Measurements from ENCODE around the gene HDAC4. TPM values are rescaled to one million over a fixed set of nuclear protein-coding genes. Genes with fewer than 3 reads are reported as not detected.

HDAC4 gene
- total and polyA plus RNA-seq, 2 experiments from 2014 or later: 8.1 to 41.8 TPM

DNA sequence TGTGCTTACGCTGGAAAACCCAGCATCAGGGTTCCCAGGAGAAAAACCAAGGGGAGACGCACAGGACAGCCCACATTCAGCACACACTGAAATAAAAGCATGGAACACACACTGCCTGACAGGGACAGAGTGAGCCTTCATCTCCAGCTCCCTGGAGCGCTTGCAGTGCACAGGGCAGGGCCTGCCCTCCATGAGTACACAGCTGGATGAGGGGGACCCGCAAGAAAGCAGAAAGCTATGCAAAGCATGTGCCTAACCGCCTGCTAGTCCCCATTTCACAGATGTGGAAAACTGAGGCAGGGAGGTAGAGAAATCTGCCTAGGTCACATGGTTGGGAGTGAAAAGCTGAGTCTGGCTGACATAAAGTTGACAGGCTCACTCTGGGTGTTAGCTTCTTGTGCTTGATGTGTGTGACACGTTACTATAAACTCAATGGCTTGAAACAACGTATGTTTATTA lies 187.1 kb downstream of the HDAC4 start (continued):
- TF ChIP-seq, protein P1, sequence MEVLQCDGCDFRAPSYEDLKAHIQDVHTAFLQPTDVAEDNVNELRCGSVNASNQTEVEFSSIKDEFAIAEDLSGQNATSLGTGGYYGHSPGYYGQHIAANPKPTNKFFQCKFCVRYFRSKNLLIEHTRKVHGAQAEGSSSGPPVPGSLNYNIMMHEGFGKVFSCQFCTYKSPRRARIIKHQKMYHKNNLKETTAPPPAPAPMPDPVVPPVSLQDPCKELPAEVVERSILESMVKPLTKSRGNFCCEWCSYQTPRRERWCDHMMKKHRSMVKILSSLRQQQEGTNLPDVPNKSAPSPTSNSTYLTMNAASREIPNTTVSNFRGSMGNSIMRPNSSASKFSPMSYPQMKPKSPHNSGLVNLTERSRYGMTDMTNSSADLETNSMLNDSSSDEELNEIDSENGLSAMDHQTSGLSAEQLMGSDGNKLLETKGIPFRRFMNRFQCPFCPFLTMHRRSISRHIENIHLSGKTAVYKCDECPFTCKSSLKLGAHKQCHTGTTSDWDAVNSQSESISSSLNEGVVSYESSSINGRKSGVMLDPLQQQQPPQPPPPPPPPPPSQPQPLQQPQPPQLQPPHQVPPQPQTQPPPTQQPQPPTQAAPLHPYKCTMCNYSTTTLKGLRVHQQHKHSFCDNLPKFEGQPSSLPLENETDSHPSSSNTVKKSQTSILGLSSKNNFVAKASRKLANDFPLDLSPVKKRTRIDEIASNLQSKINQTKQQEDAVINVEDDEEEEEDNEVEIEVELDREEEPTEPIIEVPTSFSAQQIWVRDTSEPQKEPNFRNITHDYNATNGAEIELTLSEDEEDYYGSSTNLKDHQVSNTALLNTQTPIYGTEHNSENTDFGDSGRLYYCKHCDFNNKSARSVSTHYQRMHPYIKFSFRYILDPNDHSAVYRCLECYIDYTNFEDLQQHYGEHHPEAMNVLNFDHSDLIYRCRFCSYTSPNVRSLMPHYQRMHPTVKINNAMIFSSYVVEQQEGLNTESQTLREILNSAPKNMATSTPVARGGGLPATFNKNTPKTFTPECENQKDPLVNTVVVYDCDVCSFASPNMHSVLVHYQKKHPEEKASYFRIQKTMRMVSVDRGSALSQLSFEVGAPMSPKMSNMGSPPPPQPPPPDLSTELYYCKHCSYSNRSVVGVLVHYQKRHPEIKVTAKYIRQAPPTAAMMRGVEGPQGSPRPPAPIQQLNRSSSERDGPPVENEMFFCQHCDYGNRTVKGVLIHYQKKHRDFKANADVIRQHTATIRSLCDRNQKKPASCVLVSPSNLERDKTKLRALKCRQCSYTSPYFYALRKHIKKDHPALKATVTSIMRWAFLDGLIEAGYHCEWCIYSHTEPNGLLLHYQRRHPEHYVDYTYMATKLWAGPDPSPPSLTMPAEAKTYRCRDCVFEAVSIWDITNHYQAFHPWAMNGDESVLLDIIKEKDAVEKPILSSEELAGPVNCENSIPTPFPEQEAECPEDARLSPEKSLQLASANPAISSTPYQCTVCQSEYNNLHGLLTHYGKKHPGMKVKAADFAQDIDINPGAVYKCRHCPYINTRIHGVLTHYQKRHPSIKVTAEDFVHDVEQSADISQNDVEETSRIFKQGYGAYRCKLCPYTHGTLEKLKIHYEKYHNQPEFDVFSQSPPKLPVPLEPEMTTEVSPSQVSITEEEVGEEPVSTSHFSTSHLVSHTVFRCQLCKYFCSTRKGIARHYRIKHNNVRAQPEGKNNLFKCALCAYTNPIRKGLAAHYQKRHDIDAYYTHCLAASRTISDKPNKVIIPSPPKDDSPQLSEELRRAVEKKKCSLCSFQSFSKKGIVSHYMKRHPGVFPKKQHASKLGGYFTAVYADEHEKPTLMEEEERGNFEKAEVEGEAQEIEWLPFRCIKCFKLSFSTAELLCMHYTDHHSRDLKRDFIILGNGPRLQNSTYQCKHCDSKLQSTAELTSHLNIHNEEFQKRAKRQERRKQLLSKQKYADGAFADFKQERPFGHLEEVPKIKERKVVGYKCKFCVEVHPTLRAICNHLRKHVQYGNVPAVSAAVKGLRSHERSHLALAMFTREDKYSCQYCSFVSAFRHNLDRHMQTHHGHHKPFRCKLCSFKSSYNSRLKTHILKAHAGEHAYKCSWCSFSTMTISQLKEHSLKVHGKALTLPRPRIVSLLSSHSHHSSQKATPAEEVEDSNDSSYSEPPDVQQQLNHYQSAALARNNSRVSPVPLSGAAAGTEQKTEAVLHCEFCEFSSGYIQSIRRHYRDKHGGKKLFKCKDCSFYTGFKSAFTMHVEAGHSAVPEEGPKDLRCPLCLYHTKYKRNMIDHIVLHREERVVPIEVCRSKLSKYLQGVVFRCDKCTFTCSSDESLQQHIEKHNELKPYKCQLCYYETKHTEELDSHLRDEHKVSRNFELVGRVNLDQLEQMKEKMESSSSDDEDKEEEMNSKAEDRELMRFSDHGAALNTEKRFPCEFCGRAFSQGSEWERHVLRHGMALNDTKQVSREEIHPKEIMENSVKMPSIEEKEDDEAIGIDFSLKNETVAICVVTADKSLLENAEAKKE (CRISPR knock-in tag; IDR thresholded peaks at IDR 0.05): no peak

DNA sequence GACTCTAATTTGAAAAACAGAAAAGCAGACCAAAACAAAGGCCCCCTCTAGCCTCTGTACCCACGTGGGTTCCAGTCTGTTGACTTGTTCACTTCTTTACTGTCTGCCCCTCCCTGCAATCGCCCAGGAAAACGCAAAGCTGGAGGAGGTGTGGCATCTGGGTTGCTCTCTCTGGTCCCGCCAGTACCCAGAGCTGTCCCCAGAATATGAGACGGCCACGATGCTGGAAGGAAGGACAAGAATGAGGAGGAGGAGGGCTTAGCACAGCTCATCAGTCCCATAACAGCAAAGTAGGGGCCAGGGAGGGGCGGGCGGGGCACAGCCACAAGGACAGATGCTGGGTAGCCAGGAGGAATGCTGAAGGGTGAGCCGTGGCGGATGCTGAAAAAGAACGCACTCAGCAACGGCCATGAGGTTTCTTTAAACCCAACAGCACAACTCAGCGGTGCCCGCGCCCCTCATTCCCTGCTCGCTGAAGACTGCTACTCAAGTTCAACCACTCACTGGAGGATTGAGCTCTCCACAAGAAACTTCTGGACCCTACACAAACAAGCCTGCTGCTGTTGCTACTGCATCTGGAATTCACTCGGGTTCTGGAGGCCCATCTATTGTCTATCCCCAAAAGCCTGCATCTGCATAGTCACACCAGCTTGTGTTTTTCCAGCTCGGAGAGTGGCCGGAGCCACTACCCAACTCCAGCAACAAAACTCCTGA lies 187.7 kb downstream of the HDAC4 start:
- no peak overlapping the region for H3K4me3 ChIP-seq
- H3K9me3 Mint-ChIP-seq: no peaks in the 10 kb centered on the region; the same call in 2 of the 3 replicates
- TF ChIP-seq NANOG (IDR thresholded peaks at IDR 0.05; ENCODE audit: borderline replicate concordance): no peak
- no peak for TF ChIP-seq ZNF331 (CRISPR knock-in tag; IDR thresholded peaks at IDR 0.05; ENCODE audit: low read depth)
- no peak for TF ChIP-seq JUNB (IDR thresholded peaks at IDR 0.05; ENCODE audit: unreplicated experiment)
- no peak for TF ChIP-seq CREB1 (CRISPR knock-in tag; IDR thresholded peaks at IDR 0.05; ENCODE audit: low read depth)
- TF ChIP-seq STAT1 (IDR thresholded peaks at IDR 0.05; ENCODE audit: unreplicated experiment): no peak
- no peak for TF ChIP-seq ZNF114 (CRISPR knock-in tag; IDR thresholded peaks at IDR 0.05)
- TF ChIP-seq, protein P1 (CRISPR knock-in tag; IDR thresholded peaks at IDR 0.05): no peak
- TF ChIP-seq EZH2 (IDR thresholded peaks at IDR 0.05; ENCODE audit: low read depth, unreplicated experiment): no peak

More for the DNA sequence above, 187.7 kb downstream of the HDAC4 start:
- peak overlapping the region; percentile 39; the same call in 1 of the 2 replicates for H3K27ac ChIP-seq (ENCODE audit: low read depth)
- H4K20me1 ChIP-seq (replicated peaks; ENCODE audit: insufficient read depth): peaks cover 20% of the 10 kb centered on the region; the same call in 1 of the 2 replicates
- peaks cover 7% of the 10 kb centered on the region for H3K27me3 Mint-ChIP-seq (ENCODE audit: insufficient read depth, low read depth, poor library complexity)
- no peak overlapping the region for H3K4me3 Mint-ChIP-seq
- DNase-seq (ENCODE audit: low spot score) (no peak), ATAC-seq (peak; percentile 13; the same call in 2 of the 3 replicates)
- peaks cover 34% of the 10 kb centered on the region for H3K4me1 ChIP-seq (ENCODE audit: insufficient read depth)
- H3K36me3 ChIP-seq (ENCODE audit: insufficient read depth): no peaks in the 10 kb centered on the region
- no peak overlapping the region for H2AFZ ChIP-seq
- H3K9me2 ChIP-seq (ENCODE audit: insufficient read depth): no peaks in the 10 kb centered on the region
- H3K27me3 ChIP-seq (ENCODE audit: insufficient read depth): no peaks in the 10 kb centered on the region
- H3K4me1 Mint-ChIP-seq: peaks cover 77% of the 10 kb centered on the region
- H3F3A ChIP-seq (replicated peaks; ENCODE audit: low read depth): no peaks in the 10 kb centered on the region
- H3K36me3 Mint-ChIP-seq (ENCODE audit: low read depth): no peaks in the 10 kb centered on the region
- no peak overlapping the region for H3K27ac Mint-ChIP-seq
- peaks cover 85% of the 10 kb centered on the region for H3K79me2 ChIP-seq (replicated peaks; ENCODE audit: insufficient read depth)
- peak overlapping the region; percentile 27; the same call in 1 of the 2 replicates for H3K4me2 ChIP-seq

All from GM23338 (cell line).